Stomach (tissue), 4 donors: Measurements from ENCODE around the gene SMAD6.

Source experiments
- POLR2A ChIP-seq, 4 donors: fragments of 450-650 bp; IDR thresholded peaks; one replicate each; pipeline ENCODE4 v1.6.1; 2016; ENCODE audit warnings: antibody characterized with exemption in 4 of 4, control low read depth in 2 of 4, mild to moderate bottlenecking in 1 of 4, moderate library complexity in 1 of 4
- POLR2AphosphoS5 ChIP-seq, 3 donors: sonication (generic); formaldehyde crosslinking; IDR thresholded peaks; one replicate each; pipeline ENCODE4 v1.6.1; 2016; ENCODE audit warnings: antibody characterized with exemption in 3 of 3
- TF ChIP-seq, protein P1 (sequence below), 7 experiments: fragments of 450-650 bp in 4 of 7; fragments of 200-600 bp in 3 of 7; sonication (generic) in 3 of 7; IDR thresholded peaks; one replicate each; pipeline ENCODE4 v1.5.1; 2016 to 2019; ENCODE audit warnings: antibody characterized with exemption in 7 of 7, control low read depth in 2 of 7, mild to moderate bottlenecking in 1 of 7

DNA sequence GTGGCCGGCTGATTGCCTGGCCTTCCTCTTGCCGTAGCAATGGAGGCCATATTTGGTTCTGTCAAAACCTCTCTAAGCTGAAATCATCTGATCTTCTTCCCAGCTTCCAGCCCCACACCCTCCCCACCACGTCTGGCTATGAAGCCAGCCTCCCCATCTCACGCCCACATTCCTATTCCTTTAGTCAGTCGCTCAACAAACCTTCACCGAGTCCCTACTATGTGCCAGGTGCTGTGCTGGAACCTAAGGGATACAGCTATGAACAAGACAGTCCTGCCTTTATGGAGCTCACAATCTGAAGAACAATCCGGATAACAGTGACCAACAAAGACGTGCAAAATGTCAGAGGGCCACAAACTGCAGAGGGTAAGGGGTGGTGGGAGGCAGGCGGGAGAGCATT, 31.9 kb upstream of the SMAD6 start:
- TF ChIP-seq, protein P1, sequence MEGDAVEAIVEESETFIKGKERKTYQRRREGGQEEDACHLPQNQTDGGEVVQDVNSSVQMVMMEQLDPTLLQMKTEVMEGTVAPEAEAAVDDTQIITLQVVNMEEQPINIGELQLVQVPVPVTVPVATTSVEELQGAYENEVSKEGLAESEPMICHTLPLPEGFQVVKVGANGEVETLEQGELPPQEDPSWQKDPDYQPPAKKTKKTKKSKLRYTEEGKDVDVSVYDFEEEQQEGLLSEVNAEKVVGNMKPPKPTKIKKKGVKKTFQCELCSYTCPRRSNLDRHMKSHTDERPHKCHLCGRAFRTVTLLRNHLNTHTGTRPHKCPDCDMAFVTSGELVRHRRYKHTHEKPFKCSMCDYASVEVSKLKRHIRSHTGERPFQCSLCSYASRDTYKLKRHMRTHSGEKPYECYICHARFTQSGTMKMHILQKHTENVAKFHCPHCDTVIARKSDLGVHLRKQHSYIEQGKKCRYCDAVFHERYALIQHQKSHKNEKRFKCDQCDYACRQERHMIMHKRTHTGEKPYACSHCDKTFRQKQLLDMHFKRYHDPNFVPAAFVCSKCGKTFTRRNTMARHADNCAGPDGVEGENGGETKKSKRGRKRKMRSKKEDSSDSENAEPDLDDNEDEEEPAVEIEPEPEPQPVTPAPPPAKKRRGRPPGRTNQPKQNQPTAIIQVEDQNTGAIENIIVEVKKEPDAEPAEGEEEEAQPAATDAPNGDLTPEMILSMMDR (IDR thresholded peaks at IDR 0.05): no peak
- no peak for TF ChIP-seq POLR2A (IDR thresholded peaks at IDR 0.05)
- TF ChIP-seq POLR2AphosphoS5 (IDR thresholded peaks at IDR 0.05): no peak
